NT2/D1 (cell line): ENCODE data around the gene TNFRSF1A.

ENCODE experiments used
- SUZ12 ChIP-seq: IDR thresholded peaks from 2 replicates; pipeline ENCODE4 v1.6.1; 2011; ENCODE audit not compliant: insufficient read length, insufficient read depth; ENCODE audit errors: extremely low read depth
- YY1 ChIP-seq: IDR thresholded peaks from 2 replicates; pipeline ENCODE4 v1.6.1; 2011; ENCODE audit not compliant: insufficient read length, insufficient read depth
- ZNF274 ChIP-seq: IDR thresholded peaks from 2 replicates; pipeline ENCODE4 v1.6.1; 2011; ENCODE audit warnings: mild to moderate bottlenecking, low read depth, low read length

GRCh38 chr12:6334359-6334758, 7.5 kb downstream of the TNFRSF1A start:
- TF ChIP-seq ZNF274, result no peak
- no peak for TF ChIP-seq SUZ12
- no peak for TF ChIP-seq YY1
